Measurements from ENCODE around the gene AQP9.
"Not testable (repeated sequence)": the region's sequence is repeated elsewhere in the genome, so short reads cannot be mapped to it uniquely, and the experiment has no call there.

The AQP9 gene

GRCh38 chr15:58138106-58138505, at the start of gene AQP9:
AQP9 (plus strand) TSS chr15:58138381; CDS start chr15:58138566, 185 bp downstream.
- DNase-seq (ENCODE audit: insufficient read length, low spot score) (no peak), FAIRE-seq (no peak)

DNA sequence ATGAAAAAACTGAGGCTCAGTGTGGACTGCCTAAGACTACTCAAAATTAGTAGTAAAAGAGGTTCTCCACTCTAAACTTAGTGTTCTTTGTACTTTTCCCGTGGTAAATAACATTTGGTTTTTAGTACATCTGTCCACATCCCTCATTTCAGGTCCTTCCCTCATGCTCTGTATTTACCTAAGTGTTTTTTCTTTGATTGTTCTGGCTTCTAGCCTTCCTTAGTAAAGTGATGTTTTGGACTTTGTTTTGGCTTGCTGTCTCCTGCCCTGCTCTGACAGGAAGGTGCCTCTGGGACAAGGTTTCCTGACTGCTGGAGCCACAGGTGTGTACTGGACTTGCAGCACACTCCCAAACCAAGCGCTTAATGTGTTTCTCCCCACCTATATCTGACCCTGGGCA, 42.8 kb upstream of the AQP9 start:
- DNase-seq (ENCODE audit: insufficient read length, low spot score) (no peak), FAIRE-seq (no peak)

GRCh38 chr15:58096529-58097084, 41.6 kb upstream of the AQP9 start:
- FAIRE-seq: no peak
- no peak for DNase-seq (ENCODE audit: insufficient read length, low spot score)

GRCh38 chr15:58103482-58103881, 34.7 kb upstream of the AQP9 start:
- DNase-seq (ENCODE audit: insufficient read length, low spot score) (no peak), FAIRE-seq (no peak)

- no peak for DNase-seq (ENCODE audit: insufficient read length, low spot score)
- no peak for FAIRE-seq
These were observed 30.1 kb upstream of the AQP9 start for GRCh38 chr15:58108117-58108516.

- DNase-seq (ENCODE audit: insufficient read length, low spot score) (no peak), FAIRE-seq (no peak)
These were observed 28.8 kb upstream of the AQP9 start for GRCh38 chr15:58109419-58109818.

GRCh38 chr15:58110999-58111717, 27.0 kb upstream of the AQP9 start:
- DNase-seq (ENCODE audit: insufficient read length, low spot score) (no peak), FAIRE-seq (peak; percentile 40)

DNA sequence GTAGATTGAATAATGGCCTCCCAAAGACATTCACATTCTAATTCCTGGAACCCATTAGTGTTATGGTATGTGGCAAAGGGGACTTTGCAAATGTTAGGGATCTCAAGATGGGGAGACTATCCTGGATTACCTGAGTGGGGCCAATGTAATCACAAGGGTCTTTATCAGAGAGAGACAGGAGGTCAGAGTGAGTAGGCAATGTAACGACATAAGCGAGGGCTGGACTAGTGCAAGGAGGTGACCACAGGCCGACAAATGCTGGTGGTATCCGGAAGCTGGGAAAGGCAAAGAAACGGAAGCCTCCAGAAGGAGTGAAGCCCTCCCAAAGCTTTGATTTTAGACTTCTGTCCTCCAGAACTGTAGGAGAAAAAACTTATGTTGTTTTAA, 26.5 kb upstream of the AQP9 start:
- no peak for DNase-seq (ENCODE audit: insufficient read length, low spot score)

GRCh38 chr15:58113358-58113757, 24.8 kb upstream of the AQP9 start:
- FAIRE-seq; DNase-seq (ENCODE audit: insufficient read length, low spot score): not testable (repeated sequence)

More for the DNA sequence above, 26.5 kb upstream of the AQP9 start:
- FAIRE-seq: no peak

DNA sequence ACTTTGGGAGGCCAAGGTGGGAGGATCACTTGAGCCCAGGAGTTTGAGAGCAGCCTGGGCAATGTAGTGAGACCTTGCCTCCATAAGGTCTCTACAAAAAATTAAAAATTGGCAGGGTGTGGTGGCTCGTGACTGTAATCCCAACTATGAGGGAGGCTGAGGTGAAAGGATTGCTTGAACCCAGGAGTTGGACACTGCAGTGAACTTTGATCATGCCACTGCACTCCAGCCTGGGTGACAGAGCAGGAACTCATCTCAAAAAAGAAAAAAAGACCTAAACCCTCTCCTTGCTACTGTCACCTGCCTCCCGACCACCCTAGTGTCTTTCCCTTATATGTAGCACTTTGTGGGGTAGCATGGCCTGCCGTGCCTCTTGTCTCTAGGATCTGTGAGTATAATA, 23.8 kb upstream of the AQP9 start:
- FAIRE-seq (no peak), DNase-seq (ENCODE audit: insufficient read length, low spot score) (no peak)

DNA sequence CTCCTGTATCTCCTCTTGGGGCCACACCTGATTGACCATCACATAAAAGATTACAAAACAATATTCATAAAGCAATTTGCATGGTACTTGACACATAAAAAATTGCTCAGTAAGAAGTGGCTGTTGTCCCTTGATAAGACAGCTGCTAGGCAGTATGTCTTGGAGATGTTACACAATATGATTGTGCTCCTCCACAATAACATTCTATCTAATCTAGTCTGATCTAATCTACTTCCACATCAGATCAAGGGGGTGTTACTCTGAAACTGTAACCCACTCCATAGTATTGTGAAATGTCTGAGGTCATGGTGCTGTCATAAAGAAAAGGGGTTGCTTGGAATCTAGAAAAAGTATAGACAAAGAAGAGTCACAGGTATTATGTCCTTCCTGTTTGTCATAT, 23.4 kb upstream of the AQP9 start:
- DNase-seq (ENCODE audit: insufficient read length, low spot score) (no peak), FAIRE-seq (no peak)

- FAIRE-seq: no peak
- no peak for DNase-seq (ENCODE audit: insufficient read length, low spot score)
These were observed 22.5 kb upstream of the AQP9 start for GRCh38 chr15:58115692-58116091.

- no peak for FAIRE-seq
- no peak for DNase-seq (ENCODE audit: insufficient read length, low spot score)
These were observed 20.6 kb upstream of the AQP9 start for GRCh38 chr15:58117619-58118018.

GRCh38 chr15:58118272-58118671, 19.9 kb upstream of the AQP9 start:
- DNase-seq (ENCODE audit: insufficient read length, low spot score) (no peak), FAIRE-seq (no peak)

GRCh38 chr15:58119016-58119415, 19.2 kb upstream of the AQP9 start:
- FAIRE-seq (no peak), DNase-seq (ENCODE audit: insufficient read length, low spot score) (no peak)

DNA sequence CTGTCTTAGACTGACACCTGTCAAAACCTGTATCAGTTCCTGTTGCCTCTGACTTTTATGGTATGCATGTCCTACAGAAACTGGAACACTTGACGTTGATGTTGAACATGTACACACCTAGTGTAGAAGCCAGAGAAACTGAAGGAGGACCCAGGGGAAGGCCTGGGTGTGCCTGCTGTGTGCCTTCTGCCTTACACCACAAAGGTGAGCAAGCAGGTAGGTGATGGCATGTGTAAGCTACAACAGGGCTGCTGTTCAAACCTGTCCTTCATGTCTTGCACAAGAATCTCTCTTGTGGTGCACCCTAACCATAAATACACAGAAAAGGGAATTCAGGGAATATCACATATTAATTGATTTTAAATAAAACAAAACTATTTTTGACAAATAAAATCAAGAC, 13.6 kb upstream of the AQP9 start:
- DNase-seq (ENCODE audit: insufficient read length, low spot score) (no peak), FAIRE-seq (no peak)

DNA sequence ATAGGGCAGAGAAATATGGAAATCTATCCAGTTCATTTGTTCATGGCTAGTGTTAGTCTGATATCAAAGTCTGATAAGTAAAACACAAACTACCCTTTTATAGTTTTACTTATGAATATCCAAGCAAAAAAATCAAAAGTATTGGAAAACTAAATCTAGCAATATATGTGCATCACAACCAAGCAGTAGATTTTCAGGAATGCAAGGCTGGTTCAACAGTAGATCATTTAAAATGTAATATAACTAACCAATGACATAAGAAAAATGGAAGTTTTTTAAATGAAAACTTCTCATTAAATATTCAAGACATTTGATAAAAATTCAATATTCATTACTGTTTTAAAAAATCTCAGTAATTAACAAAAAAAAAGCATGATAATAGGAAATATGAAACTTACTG, 12.8 kb upstream of the AQP9 start:
- FAIRE-seq: no peak
- no peak for DNase-seq (ENCODE audit: insufficient read length, low spot score)

- no peak for FAIRE-seq
These were observed 3.3 kb upstream of the AQP9 start for GRCh38 chr15:58134886-58135285.

DNA sequence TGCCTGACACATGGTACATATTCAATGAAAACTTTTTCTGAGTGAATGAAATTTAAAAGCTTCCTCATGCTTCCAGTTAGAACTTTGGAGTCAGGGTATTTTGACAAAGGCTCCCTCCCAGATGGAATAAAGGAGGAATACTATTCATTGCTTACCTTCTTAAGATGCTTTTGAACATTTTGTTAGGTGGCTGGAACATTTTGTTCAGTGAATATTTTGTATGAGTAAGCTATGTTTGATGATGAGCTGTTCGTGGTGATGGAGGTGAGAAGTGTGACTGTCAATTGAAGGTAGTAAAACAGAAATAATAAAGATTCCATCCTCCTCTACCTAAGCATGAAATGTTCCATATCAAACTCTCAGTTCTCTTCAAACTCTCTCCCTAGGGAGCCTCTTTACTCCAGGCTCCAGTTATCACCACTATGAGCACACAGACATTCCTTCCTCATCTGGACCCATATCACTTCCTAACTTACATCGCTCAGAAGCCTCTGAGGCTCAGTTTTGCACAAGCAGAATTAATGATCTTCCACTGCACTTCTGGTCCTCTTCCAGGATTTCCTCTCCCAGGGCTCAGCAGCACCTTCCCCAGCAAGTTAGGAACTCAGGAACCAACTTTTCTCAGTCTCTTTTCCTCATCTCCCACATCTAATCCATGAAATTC, 2.5 kb upstream of the AQP9 start:
- no peak for DNase-seq (ENCODE audit: insufficient read length, low spot score)
- no peak for FAIRE-seq

More at GRCh38 chr15:58134886-58135285, 3.3 kb upstream of the AQP9 start:
- DNase-seq (ENCODE audit: insufficient read length, low spot score): no peak

- no peak for DNase-seq (ENCODE audit: insufficient read length, low spot score)
- FAIRE-seq: no peak
These were observed 1.4 kb upstream of the AQP9 start for GRCh38 chr15:58136731-58137130.

DNA sequence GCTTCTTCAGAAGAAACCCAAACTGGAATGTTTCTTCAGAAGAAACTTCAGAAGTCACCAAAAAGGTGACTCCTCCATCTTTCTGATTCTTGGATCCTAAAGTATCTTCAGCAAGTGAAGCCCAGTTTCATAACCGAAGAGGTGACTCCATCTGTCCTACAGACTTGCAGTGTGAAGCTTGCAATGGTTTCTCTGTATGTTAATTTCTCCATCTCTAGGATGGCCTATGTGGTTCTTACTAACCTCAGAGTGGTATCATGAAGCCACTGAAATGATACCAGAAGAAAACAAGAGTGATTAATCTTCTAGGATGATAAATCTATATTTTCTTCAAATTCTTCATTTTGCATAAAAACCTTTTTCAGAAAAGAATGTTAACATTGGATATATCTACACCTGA, 495 bp upstream of the AQP9 start:
- no peak for FAIRE-seq
- no peak for DNase-seq (ENCODE audit: insufficient read length, low spot score)
